NCI-H2227 (cell line): ENCODE measurements around the gene MAN2B2.

Source experiments
- DNase-seq: peaks from one replicate; lab custom pipeline; 2025; ENCODE audit not compliant: unreplicated experiment; lab: John Stamatoyannopoulos, UW

MAN2B2 gene

DNA sequence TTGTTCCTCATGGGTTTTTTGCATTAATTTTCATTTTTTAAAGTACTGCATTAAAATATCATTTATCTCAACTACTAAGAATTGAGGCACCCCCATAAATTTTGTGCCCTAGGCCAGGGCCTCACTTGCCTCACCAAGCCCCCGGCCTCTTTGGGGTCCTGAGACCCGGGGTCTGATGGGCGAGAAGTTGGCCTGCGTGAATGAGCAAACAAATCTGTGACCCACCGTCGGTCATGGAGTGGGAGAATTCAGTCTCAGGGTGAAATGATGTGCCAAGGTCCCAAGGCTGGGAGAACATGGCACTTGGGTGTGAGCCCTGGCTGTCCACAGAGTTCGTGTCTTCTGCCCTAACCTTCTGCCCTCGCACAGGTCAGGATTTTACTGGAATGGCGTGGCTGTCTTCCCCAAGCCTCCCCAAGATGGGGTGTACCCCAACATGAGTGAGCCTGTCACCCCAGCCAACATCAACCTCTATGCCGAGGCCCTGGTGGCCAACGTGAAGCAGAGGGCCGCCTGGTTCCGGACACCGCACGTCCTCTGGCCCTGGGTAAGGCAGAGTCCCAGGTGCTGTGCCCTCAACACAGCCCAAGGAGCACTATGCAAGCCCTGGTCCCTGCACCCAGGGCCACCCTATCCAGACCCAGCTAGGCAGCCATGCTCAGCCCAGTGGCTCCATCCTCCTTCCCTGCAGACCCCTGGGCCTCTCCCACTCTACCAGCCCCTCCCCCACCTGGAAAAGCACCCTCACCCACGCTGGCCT, 18.0 kb downstream of the MAN2B2 start:
- no peak for DNase-seq

DNA sequence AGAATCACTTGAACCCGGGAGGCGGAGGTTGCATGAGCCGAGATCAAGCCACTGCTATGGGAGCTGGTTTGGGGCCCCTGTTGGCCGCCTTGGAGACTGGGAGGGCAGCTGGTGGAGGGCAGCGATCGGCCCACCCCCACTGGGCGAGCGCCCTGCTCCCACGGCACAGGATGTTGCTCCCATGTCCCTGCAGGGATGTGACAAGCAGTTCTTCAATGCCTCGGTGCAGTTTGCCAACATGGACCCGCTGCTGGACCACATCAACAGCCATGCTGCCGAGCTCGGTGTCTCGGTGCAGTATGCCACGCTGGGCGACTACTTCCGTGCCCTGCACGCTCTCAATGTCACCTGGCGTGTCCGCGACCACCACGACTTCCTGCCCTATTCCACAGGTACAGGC, 19.4 kb downstream of the MAN2B2 start:
- DNase-seq, result no peak

DNA sequence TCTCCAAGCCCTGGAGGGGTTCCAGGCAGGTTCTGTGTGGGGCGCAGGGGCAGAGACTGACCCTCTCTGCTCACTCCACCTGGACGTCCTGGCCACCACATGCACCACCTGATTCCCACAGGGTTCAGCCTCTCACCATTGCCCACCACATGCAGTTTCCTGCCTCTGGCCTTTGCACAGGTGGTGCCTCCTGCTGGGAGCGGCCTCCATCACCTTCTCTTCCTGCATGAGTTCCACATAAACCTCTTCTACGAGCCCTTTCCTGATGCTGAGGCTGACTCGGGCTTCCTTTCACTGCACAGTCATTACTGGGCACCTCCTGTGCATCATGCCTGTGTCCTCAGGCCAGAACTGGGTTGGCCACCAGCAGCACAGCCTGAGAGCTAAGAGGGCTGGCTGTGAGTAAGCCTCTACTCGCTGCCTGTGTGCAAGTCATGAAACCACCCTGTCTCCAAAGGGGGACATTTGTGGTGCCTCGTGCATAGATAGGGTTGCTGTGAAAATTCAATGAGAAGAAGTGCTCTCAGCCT, 19.9 kb downstream of the MAN2B2 start:
- DNase-seq, result no peak

DNA sequence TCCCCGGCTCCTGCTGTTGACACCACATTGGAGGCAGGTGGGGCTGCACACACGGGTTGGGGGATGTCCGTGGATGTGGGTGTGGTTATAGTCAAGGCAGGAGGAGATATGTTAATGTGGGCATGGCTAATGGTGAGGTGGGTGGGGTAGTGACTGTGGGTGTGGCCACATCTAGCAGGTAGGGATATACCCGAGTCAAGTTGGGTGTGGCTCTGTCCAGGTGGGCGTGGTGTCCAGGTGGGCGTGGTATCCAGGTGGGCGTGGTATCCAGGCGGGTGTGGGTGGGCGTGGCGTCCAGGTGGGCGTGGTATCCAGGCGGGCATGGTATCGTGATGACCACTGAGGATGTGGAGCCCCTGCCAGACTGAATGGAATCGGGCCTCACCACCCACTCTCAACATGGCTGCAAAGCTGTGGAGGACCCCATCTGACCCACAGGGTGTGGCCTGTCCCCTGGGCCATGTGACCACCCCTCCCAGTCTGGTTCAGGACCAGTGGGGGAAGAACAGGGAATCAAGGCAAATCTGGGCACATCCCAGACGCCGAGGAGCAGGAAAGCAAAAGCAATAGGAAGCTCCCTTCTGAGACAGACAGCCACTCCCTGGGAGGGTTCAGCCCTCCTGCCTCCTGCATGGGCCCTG, 21.0 kb downstream of the MAN2B2 start:
- no peak for DNase-seq

DNA sequence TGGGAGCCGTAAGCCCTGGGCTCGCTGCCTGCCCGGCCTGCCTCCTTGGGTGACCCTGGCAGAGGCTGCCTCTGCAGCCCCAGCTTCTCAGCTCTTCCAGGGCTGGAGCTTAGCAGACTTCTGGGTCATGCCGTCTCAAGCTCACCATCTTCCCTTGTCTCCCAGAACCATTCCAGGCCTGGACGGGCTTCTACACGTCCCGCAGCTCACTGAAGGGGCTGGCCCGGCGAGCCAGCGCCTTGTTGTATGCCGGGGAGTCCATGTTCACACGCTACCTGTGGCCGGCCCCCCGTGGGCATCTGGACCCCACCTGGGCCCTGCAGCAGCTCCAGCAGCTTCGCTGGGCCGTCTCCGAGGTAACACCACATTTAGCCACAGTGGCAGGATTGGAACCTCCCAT, 22.0 kb downstream of the MAN2B2 start:
- no peak for DNase-seq

DNA sequence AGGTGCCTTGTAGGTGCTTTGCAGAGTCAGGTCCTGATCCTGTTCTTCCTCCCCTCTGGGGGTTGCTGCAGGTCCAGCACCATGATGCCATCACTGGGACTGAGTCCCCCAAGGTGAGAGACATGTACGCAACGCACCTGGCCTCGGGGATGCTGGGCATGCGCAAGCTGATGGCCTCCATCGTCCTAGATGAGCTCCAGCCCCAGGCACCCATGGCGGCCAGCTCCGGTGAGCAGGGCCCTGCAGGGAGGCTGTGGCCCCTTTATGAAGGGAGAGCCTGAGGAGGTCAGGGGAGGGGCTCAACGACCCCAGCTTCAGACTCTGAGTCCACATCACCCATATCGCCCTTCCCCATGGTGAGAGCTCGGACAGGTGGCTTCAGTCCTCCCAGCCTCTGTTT, 23.1 kb downstream of the MAN2B2 start:
- DNase-seq, result no peak

DNA sequence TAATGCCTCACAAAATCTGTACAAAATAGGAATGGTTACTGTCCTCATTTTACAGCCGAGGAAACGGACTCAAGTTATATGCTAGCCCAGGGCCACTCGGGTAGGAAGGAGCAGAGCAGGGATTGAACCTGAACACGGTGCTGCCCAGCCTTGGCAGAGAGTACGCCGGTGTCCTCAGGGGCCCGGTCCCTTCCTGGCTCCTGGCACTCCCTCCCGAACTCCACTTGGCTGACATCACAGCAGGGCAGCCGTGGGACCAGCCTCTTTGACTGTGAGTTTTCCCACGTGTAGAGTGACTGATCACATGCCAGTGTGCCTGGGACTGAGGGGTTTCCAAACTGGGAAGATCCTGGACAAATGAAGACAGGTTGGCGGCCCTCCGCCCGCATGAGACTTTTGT, 23.7 kb downstream of the MAN2B2 start:
- no peak for DNase-seq

DNA sequence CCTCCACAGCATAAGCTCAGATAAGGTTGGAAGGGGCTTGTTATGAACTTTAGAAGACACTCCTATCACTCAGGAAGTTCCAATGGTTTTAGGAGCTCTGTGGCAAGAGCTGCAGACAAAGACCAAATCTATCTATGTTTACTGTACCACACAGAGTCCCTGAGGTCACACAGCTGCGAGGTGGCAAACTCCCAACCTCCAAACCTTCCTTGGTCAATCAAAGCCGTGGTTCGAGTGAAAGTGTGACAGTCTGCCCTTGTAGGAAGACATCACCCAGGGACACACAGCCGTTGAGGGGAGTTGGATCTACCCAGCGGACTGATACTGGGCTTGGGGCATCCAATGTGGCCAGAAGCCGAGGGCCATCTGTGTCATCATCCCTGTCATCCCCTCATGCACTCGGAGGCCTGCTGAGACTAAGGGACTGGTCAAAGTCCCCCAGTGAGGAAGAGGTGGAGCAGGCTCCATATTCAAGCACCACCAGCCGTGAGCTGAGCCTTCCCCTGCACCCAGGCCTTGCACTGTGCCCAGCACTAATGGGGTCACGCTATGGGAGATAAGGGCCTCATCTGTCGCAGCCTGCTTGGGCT, 26.8 kb downstream of the MAN2B2 start:
- DNase-seq, result no peak

DNA sequence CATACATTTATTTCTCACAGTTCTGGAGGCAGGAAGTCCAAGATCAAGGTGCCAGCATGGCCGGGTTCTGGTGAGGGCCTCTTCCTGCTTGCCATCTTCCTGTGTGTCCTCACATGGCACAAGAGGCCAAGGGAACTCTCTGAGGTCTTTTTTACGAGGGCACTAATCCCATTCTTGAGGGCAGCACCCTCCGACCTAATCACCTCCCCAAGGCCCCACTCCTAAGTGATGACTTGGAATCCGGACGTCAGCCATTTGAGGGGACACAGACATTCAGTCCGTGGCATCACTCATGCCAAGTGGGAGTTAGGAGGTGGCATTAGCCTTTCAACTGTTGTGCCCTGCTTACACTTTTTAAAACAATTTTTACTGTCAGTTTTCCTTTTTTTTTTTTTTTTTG, 27.3 kb downstream of the MAN2B2 start:
- DNase-seq, result no peak

DNA sequence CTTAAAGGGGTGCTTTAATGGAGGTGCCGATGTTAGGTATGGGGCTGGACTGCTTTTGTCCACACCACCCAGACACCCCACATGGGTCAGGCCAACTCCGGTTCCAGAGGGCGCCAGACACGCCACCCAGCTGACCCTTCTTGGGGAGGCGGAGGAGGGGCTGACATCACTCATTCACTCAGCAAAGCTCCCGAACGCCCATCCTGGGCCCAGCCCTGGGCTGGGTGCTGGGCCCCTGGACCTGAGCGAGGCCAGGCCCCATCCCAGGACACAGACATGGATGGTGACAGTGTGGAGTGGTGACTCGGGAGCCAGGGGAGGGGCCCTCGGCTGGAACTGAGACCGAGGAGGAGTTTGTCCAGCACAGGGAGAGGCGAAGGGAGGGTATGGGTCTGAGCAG, 28.1 kb downstream of the MAN2B2 start:
- no peak for DNase-seq

DNA sequence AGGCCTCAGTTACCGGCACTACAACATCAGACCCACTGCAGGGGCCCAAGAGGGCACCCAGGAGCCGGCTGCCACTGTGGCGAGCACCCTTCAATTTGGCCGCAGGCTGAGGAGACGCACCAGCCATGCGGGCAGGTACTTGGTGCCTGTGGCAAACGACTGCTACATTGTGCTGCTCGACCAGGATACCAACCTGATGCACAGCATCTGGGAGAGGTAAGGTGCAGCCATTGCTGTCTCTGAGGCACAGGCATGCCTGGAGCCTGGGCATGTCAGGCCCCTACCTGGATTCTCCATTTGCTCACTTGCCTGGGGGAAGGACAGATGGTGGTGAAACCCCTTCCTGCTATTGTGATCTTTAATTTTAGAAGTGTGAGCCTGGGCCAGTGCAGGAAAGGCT, 30.1 kb downstream of the MAN2B2 start:
- DNase-seq, result no peak

DNA sequence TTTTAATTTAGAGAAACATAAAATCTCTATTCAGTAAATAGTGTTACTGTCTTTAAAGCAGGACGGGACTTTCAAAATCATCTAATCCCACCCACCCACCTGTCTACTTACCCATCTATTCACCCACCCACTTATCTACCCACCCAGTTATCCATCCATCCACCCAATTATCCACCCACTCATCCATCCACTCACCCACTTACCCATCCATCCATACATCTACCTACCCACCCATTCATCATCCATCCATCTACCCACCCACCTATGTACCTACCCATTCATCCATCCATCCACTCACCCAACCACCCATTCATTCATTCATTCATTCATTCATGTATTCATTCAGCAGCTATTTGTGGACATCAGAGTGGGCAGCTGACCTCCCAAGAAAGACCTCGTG, 30.6 kb downstream of the MAN2B2 start:
- DNase-seq, result no peak

DNA sequence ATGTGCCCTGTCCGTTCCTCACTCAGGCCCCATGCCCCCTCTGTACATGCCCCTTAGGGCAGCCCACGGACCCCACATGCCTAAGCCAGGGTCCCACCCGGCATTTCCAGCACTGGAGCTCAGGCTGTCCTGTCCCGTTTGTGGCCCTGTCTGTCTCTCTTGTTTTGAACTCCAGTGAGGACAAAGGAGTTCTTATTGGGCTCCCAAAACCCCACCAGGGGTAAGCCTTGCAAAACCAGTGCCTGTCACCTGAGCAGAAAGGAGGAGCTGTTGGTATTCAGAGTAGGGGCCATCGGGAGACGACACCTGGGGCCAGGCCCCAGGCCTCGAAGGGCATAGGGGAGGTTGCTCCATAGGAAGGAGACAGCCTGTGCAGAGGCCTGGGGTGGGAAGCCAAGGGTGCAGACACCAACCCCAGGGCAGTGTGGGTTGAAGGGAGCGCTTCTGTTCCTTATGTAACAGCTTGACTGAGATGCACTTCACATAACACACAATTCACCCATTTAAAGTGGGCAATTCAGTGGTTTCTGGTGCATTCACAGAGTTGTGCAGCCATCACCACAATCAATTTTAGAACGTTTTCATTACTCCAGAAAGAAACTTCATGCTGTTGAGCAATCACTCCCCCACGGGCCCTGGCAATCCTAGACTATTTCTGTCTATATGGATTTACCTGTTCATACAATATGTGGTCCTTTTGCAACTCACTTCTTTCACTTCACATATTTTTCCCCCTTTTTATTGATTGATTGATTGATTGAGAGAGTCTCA, 31.7 kb downstream of the MAN2B2 start:
- DNase-seq, result no peak

DNA sequence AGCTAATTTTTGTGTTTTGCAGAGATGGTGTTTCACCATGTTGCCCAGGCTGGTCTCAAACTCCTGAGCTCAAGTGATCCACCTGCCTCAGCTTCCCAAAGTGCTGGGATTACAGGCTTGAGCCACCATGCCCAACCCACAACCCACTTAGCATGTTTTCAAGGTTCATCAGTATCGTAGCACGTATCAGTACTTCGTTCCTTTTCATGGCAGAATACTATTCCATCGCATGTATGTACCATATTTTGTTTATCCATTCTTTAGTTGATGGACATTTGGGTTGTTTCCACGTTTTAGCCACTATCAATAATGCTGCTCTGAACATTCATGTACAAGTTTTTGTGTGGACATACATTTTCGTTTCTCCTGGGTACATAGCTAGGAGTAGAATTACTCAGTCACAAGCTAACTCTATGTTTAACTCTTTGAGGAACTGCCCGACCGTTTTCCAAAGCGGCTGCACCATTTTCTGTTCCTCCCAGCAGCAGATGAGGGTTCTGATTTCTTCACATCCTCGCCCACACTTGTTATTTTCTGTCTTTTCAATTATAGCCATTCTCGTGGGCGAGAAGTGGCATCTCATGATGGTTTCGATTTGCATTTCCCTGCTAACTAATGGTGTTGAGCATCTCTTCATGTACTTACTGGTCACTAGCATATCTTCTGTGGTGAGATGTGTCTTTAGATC, 32.5 kb downstream of the MAN2B2 start:
- DNase-seq, result no peak

DNA sequence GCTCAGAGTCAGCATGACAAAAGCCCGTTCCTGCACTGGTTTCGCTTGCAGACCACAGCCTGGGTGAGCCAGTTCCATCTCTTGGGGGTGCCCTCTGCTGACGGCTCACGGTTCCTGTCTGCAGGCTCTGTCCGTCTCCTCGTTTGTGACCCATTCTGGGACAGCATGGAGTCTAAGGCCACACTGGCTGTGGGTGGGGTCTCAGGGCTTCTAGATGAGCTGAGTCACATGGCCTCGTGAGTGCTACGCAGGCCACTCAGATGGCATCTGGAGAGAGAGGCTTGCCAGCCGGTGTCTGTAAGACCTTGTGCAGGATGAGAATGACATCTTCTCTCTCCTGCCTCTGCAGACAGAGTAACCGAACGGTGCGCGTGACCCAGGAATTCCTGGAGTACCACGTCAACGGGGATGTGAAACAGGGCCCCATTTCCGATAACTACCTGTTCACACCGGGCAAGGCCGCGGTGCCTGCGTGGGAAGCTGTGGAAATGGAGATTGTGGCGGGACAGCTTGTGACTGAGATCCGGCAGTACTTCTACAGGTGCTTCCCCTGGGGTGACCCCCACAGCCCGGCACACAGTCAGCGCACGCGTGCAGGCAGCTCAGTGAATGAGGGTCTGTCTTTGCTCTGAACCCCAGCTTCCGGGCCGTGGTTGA, 33.9 kb downstream of the MAN2B2 start:
- DNase-seq, result no peak

DNA sequence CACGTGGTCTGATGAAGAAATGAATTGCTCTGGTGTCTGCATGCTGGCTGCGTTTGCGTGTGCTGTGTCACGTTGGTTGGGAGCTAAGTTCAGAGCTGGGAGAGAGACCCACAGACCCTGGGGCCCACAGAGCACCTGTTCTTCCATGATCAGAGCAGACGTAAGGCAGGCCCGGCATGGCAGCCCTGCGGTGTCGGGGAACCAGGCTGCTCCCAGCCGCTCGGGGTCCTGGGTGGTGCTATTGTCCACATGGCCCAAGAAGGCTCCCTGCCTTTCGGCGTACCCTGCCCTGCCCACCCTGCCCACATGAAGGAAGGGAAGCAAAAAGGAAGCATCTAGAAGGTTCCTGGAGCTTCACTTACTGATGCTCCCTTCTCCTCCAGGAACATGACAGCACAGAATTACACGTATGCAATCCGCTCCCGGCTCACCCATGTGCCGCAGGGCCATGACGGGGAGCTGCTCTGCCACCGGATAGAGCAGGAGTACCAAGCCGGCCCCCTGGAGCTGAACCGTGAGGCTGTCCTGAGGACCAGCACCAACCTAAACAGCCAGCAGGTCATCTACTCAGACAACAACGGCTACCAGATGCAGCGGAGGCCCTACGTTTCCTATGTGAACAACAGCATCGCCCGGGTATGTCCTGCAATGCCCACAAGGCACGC, 34.6 kb downstream of the MAN2B2 start:
- DNase-seq, result no peak

DNA sequence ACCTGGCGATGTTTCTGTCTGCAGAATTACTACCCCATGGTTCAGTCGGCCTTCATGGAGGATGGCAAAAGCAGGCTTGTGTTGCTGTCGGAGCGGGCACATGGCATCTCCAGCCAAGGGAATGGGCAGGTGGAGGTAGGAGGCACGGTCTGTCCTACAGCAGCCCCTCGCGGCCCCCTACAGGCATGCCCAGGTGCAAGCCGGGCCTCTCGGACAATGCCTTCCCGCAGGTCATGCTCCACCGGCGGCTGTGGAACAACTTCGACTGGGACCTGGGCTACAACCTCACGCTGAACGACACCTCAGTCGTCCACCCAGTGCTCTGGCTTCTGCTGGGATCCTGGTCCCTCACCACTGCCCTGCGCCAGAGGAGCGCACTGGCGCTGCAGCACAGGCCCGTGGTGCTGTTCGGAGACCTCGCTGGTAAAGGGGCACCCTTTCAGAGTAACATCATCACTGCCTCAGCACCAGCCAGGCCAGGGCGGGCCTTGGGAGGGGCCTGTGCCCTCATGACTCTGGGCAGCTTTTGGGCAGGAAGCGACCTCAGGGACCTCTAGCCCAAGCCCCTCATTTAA, 36.0 kb downstream of the MAN2B2 start:
- no peak for DNase-seq

DNA sequence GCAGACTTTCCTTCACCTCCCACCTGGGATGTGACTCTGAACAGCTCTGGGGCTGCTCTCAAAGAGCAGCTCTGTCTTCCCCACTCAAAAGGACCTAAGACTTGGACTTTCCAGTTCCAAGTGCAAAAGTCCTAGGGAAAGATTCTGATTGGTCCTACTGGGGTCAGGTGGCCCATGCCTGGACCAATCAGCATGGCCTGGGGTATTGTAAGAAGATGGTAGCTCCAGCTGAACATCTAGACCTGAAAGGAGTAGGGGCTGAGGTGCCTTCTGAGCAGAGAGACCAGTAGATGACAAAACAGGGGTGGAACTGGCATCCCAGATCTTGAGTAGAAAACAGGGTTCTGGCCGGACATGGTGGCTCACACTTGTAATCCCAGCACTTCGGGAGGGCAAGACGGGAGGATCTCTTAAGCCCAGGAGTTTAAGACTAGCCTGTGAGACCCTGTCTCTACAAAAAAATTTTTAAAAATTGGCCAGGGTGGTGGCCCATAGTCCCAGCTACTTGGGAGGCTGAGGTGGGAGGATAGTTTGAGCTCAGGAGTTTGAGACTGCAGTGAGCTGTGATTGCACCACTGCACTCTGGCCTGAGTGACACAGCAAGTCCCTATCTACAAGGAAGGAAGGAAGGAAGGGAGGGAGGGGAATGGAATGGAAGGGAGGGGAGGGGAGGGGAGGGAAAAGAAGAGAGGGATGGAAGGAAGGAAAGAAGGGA, 38.1 kb downstream of the MAN2B2 start:
- no peak for DNase-seq
